ENCODE data around the gene OLA1. TPM values are rescaled to one million over a fixed set of nuclear protein-coding genes. Genes with fewer than 3 reads are reported as not detected.
"Not testable (repeated sequence)": the region's sequence is repeated elsewhere in the genome, so short reads cannot be mapped to it uniquely, and the experiment has no call there.

Gene OLA1
- 76.8 and 120 TPM in 2 replicates for total RNA-seq (2014; rRNA removed; shearing (Covaris generic))

GRCh38 chr2:174248187-174248997 lies at the start of gene OLA1:
TSS of gene OLA1 (minus strand) at chr2:174248532. CDS start at chr2:174246815, 1,717 bp downstream.
- DNase-seq (ENCODE audit: low read depth) = peak; percentile 97

GRCh38 chr2:174292908-174293307 lies 44.6 kb upstream of the OLA1 start:
- no peak for DNase-seq (ENCODE audit: low read depth)

- DNase-seq (ENCODE audit: low read depth) = no peak
Observed at GRCh38 chr2:174286172-174286571, 37.8 kb upstream of the OLA1 start.

- no peak for DNase-seq (ENCODE audit: low read depth)
Observed at GRCh38 chr2:174282441-174282840, 34.1 kb upstream of the OLA1 start.

GRCh38 chr2:174281736-174282135 lies 33.4 kb upstream of the OLA1 start:
- DNase-seq (ENCODE audit: low read depth) = no peak

- no peak for DNase-seq (ENCODE audit: low read depth)
Observed at GRCh38 chr2:174280596-174280995, 32.3 kb upstream of the OLA1 start.

GRCh38 chr2:174270263-174270662 lies 21.9 kb upstream of the OLA1 start:
- DNase-seq (ENCODE audit: low read depth) = not testable (repeated sequence)

- no peak for DNase-seq (ENCODE audit: low read depth)
Observed at GRCh38 chr2:174266288-174266687, 18.0 kb upstream of the OLA1 start.

GRCh38 chr2:174263997-174264396 lies 15.7 kb upstream of the OLA1 start:
- peak; percentile 79 for DNase-seq (ENCODE audit: low read depth)

GRCh38 chr2:174259981-174260380 lies 11.6 kb upstream of the OLA1 start:
- DNase-seq (ENCODE audit: low read depth) = no peak

- DNase-seq (ENCODE audit: low read depth) = no peak
Observed at GRCh38 chr2:174254267-174254666, 5.9 kb upstream of the OLA1 start.

GRCh38 chr2:174248998-174249592 lies 763 bp upstream of the OLA1 start:
- no peak for DNase-seq (ENCODE audit: low read depth)

GRCh38 chr2:174247474-174248186 lies 702 bp downstream of the OLA1 start:
- DNase-seq (ENCODE audit: low read depth) = peak; percentile 24

GRCh38 chr2:174246944-174247381 lies 1.4 kb downstream of the OLA1 start:
- no peak for DNase-seq (ENCODE audit: low read depth)

- not testable (repeated sequence) for DNase-seq (ENCODE audit: low read depth)
Observed at GRCh38 chr2:174245628-174246027, 2.7 kb downstream of the OLA1 start.

- no peak for DNase-seq (ENCODE audit: low read depth)
Observed at GRCh38 chr2:174245065-174245464, 3.3 kb downstream of the OLA1 start.

GRCh38 chr2:174243812-174244211 lies 4.5 kb downstream of the OLA1 start:
- DNase-seq (ENCODE audit: low read depth) = no peak

GRCh38 chr2:174240097-174240496 lies 8.2 kb downstream of the OLA1 start:
- DNase-seq (ENCODE audit: low read depth) = no peak

GRCh38 chr2:174236429-174236828 lies 11.9 kb downstream of the OLA1 start:
- no peak for DNase-seq (ENCODE audit: low read depth)

GRCh38 chr2:174235680-174236079 lies 12.7 kb downstream of the OLA1 start:
- DNase-seq (ENCODE audit: low read depth) = no peak

GRCh38 chr2:174233771-174234275 lies 14.5 kb downstream of the OLA1 start:
- DNase-seq (ENCODE audit: low read depth) = no peak

- no peak for DNase-seq (ENCODE audit: low read depth)
Observed at GRCh38 chr2:174227748-174228147, 20.6 kb downstream of the OLA1 start.
